GM23248 (cell line): Measurements from ENCODE around the gene MOB2.

Experiments
- EZH2 ChIP-seq: fragments of 200-600 bp; sonication (generic); IDR thresholded peaks from 2 replicates; pipeline ENCODE4 v1.6.1; 2018; ENCODE audit warnings: antibody characterized with exemption, mild to moderate bottlenecking; ENCODE audit not compliant: insufficient read depth, poor library complexity, severe bottlenecking
- EZH2phosphoT487 ChIP-seq: fragments of 200-600 bp; sonication (generic); IDR thresholded peaks from 2 replicates; pipeline ENCODE4 v1.6.1; 2018; ENCODE audit warnings: antibody characterized with exemption, moderate library complexity, mild to moderate bottlenecking, low read depth; ENCODE audit not compliant: insufficient read depth

- TF ChIP-seq EZH2phosphoT487, result no peak
- TF ChIP-seq EZH2, result no peak
Observed at GRCh38 chr11:1445741-1446445, 40.7 kb downstream of the MOB2 start.
